HCT116 (cell line): ENCODE measurements around the gene BPIFB6. TPM values are rescaled to one million over a fixed set of nuclear protein-coding genes. Genes with fewer than 3 reads are reported as not detected.

Experiments
- ATAC-seq: fragments of 200-7000 bp; cut with Tn5 transposase; 2 replicates; pipeline ENCODE4 v1.9.1; 2020; ENCODE audit warnings: mild to moderate bottlenecking, moderate library complexity
- BruUV-seq: library from RNA; stranded (reverse); fragments of 400-500 nt; replicated peaks from 2 replicates; lab custom pipeline; 2021; lab: Mats Ljungman, UMichigan
- CTCF ChIA-PET: fragments of 300-600 bp; sonication (Branson Sonifier 250); formaldehyde crosslinking; loops from one replicate; lab custom pipeline; 2021; ENCODE audit warnings: antibody characterized with exemption; lab: Charles Lee
- POLR2A ChIA-PET: fragments of 300-600, 350-600 bp; sonication (Branson Sonifier 250); formaldehyde crosslinking; loops from one replicate; lab custom pipeline; 2021; ENCODE audit warnings: antibody characterized with exemption; lab: Charles Lee
- RAD21 ChIA-PET, 2 experiments: fragments of 300-600 bp; sonication (Branson Sonifier 250); formaldehyde crosslinking; loops; one replicate each; lab custom pipeline; 2023; ENCODE audit warnings: low total read pairs in 2 of 2; ENCODE audit not compliant: uncharacterized antibody in 2 of 2, unreplicated experiment in 2 of 2, low non-redundant PET in 1 of 2; lab: Charles Lee
- DNase-seq: peaks from one replicate; pipeline ENCODE4 v3.0.0-alpha.2; 2010; ENCODE audit warnings: low read depth, low spot score
- H2AFZ ChIP-seq: fragments of 200-600 bp; shearing (Covaris generic), sonication (generic); 2 replicates; pipeline ENCODE4 v1.6.1; 2017; ENCODE audit warnings: low read depth, mixed run types, mixed read lengths, antibody characterized with exemption, low read length; ENCODE audit not compliant: poor library complexity, severe bottlenecking
- H3K27ac ChIP-seq: 2 replicates; pipeline ENCODE4 v1.5.1; 2012; ENCODE audit warnings: low read depth, low read length
- H3K27me3 ChIP-seq: fragments of 200-600 bp; sonication (generic); 2 replicates; pipeline ENCODE4 v1.6.1; 2016; ENCODE audit warnings: mixed run types, low read length, mixed read lengths; ENCODE audit not compliant: insufficient read depth
- H3K36me3 ChIP-seq, 2 experiments: fragments of 200-500 bp in 1 of 2; fragments of 200-600 bp in 1 of 2; sonication (Bioruptor generic) in 1 of 2; sonication (generic) in 1 of 2; 2 replicates each; pipeline versions ENCODE4 v1.5.1 to v1.6.1; 2014 to 2016; ENCODE audit warnings: low read length in 2 of 2, inconsistent platforms in 1 of 2, mixed read lengths in 1 of 2, mixed run types in 1 of 2; ENCODE audit not compliant: insufficient read depth in 2 of 2, control insufficient read depth in 1 of 2
- H3K4me1 ChIP-seq, 2 experiments: fragments of 200-600 bp in 1 of 2; sonication (generic) in 1 of 2; 2 replicates each; pipeline versions ENCODE4 v1.5.1 to v1.6.1; 2012 to 2017; ENCODE audit warnings: low read length in 2 of 2, inconsistent platforms in 1 of 2, mild to moderate bottlenecking in 1 of 2, mixed read lengths in 1 of 2, mixed run types in 1 of 2, moderate library complexity in 1 of 2; ENCODE audit not compliant: insufficient read depth in 2 of 2, control insufficient read depth in 1 of 2
- H3K4me2 ChIP-seq: fragments of 200-600 bp; sonication (generic); 2 replicates; pipeline ENCODE4 v1.6.1; 2017; ENCODE audit warnings: mixed run types, low read length, mixed read lengths
- H3K4me3 ChIP-seq, 2 experiments: fragments of 200-600 bp in 1 of 2; sonication (generic) in 1 of 2; replicated peaks in 1 of 2; 2 replicates each; pipeline ENCODE4 v1.5.1; 2011 to 2016; ENCODE audit warnings: low read length in 2 of 2, control low read depth in 1 of 2, low read depth in 1 of 2, mild to moderate bottlenecking in 1 of 2, mixed read lengths in 1 of 2, mixed run types in 1 of 2
- H3K79me2 ChIP-seq: fragments of 200-600 bp; sonication (generic); 2 replicates; pipeline ENCODE4 v1.6.1; 2017; ENCODE audit warnings: mild to moderate bottlenecking, mixed run types, low read length, moderate library complexity, mixed read lengths; ENCODE audit not compliant: insufficient read depth
- H3K9ac ChIP-seq: fragments of 200-600 bp; sonication (generic); 2 replicates; pipeline ENCODE4 v1.6.1; 2016; ENCODE audit warnings: low read length, mixed read lengths
- H3K9me2 ChIP-seq: fragments of 200-600 bp; sonication (generic), shearing (Covaris generic); 2 replicates; pipeline ENCODE4 v1.6.1; 2017; ENCODE audit warnings: mixed run types, mild to moderate bottlenecking, moderate library complexity; ENCODE audit not compliant: insufficient read depth
- H3K9me3 ChIP-seq, 2 experiments: fragments of 200-500 bp in 1 of 2; fragments of 200-600 bp in 1 of 2; sonication (Bioruptor generic) in 1 of 2; sonication (generic) in 1 of 2; 2 replicates each; pipeline ENCODE4 v1.6.1; 2014 to 2017; ENCODE audit warnings: low read length in 2 of 2, mixed read lengths in 2 of 2, inconsistent platforms in 1 of 2, low read depth in 1 of 2, mild to moderate bottlenecking in 1 of 2, mixed run types in 1 of 2, moderate library complexity in 1 of 2; ENCODE audit not compliant: control insufficient read depth in 1 of 2, insufficient read depth in 1 of 2
- H4K20me1 ChIP-seq: fragments of 200-600 bp; sonication (generic), shearing (Covaris generic); 2 replicates; pipeline ENCODE4 v1.6.1; 2017; ENCODE audit warnings: mixed run types, mild to moderate bottlenecking, moderate library complexity; ENCODE audit not compliant: insufficient read depth
- ELF1 ChIP-seq: IDR thresholded peaks from 2 replicates; pipeline ENCODE4 v1.6.1; 2012; ENCODE audit warnings: low read depth, borderline replicate concordance
- EZH2 ChIP-seq: fragments of 200-600 bp; sonication (generic); IDR thresholded peaks from 2 replicates; pipeline ENCODE4 v1.6.1; 2017; ENCODE audit warnings: antibody characterized with exemption, mixed run types
- EZH2phosphoT487 ChIP-seq: fragments of 200-600 bp; IDR thresholded peaks from 2 replicates; pipeline ENCODE4 v1.6.1; 2018; ENCODE audit warnings: antibody characterized with exemption, borderline replicate concordance
- JUND ChIP-seq: IDR thresholded peaks from 2 replicates; pipeline ENCODE4 v1.6.1; 2012
- MAX ChIP-seq: IDR thresholded peaks from 2 replicates; pipeline ENCODE4 v1.6.1; 2012
- RAD21 ChIP-seq: IDR thresholded peaks from 2 replicates; pipeline ENCODE4 v1.6.1; 2012; ENCODE audit warnings: low read depth, mild to moderate bottlenecking
- REST ChIP-seq: IDR thresholded peaks from 2 replicates; pipeline ENCODE4 v1.6.1; 2012; ENCODE audit warnings: low read depth
- SIN3A ChIP-seq: IDR thresholded peaks from 2 replicates; pipeline ENCODE4 v1.6.1; 2012; ENCODE audit warnings: low read depth
- SP1 ChIP-seq: IDR thresholded peaks from 2 replicates; pipeline ENCODE4 v1.6.1; 2012; ENCODE audit warnings: low read depth
- SRF ChIP-seq: IDR thresholded peaks from 2 replicates; pipeline ENCODE4 v1.6.1; 2012; ENCODE audit warnings: low read depth
- YY1 ChIP-seq: IDR thresholded peaks from 2 replicates; pipeline ENCODE4 v1.6.1; 2011; ENCODE audit warnings: low read length, low read depth, moderate library complexity, mild to moderate bottlenecking; ENCODE audit not compliant: insufficient replicate concordance; ENCODE audit errors: extremely low read depth
- ZFX ChIP-seq: fragments of 450-650 bp; IDR thresholded peaks from 2 replicates; pipeline ENCODE4 v1.6.1; 2017
- ZNF274 ChIP-seq: fragments of 200-500 bp; sonication (Bioruptor generic); IDR thresholded peaks from 2 replicates; pipeline ENCODE4 v1.6.1; 2014; ENCODE audit warnings: mild to moderate bottlenecking, low read depth, low read length, inconsistent platforms
- intact Hi-C: fragments of 100-400 bp; cut with micrococcal nuclease; formaldehyde crosslinking; loops from 2 replicates; pipeline ENCODE4 v1.10.0; 2022
- total RNA-seq: library from RNA; stranded (reverse); gene quantifications from one replicate; pipeline ENCODE4 v1.2.1, GENCODE V29; 2021; ENCODE audit not compliant: unreplicated experiment

The BPIFB6 gene
- total RNA-seq, 1 experiment from 2014 or later, result not detected

- Histone ChIP-seq H3K9me3 (no peaks in the 10 kb centered on the region), H3K4me2 (no peak overlapping the region), H3K27me3 (peaks cover 13% of the 10 kb centered on the region; the same call in 1 of the 2 replicates), H3K4me1 (no peaks in the 10 kb centered on the region), H3K27ac (no peak overlapping the region), H3K79me2 (no peaks in the 10 kb centered on the region), H3K4me3 (no peak overlapping the region), H3K9me2 (no peaks in the 10 kb centered on the region), H4K20me1 (no peaks in the 10 kb centered on the region), H3K36me3 (no peaks in the 10 kb centered on the region), H2AFZ (no peak overlapping the region), H3K9ac (no peak overlapping the region)
- no peak for ATAC-seq
- ChIA-PET CTCF (no interaction called here), POLR2A (no interaction called here), RAD21 (no interaction called here)
- intact Hi-C loops, result no loop called here
- BruUV-seq, result no TSS peak
- TF ChIP-seq YY1 (no peak), JUND (no peak), ELF1 (no peak), EZH2 (no peak), EZH2phosphoT487 (no peak), SRF (no peak), ZNF274 (no peak), MAX (no peak), SIN3A (no peak), RAD21 (no peak), ZFX (no peak), SP1 (no peak), REST (no peak)
- DNase-seq, result no peak
Measured at GRCh38 chr20:33012327-33013189, 18.9 kb upstream of the BPIFB6 start.
